ENCODE measurements around the gene GARNL3. TPM values are rescaled to one million over a fixed set of nuclear protein-coding genes. Genes with fewer than 3 reads are reported as not detected.

GARNL3 gene
- total RNA-seq, 2 experiments from 2014 or later: 0.63 to 1.8 TPM

DNA sequence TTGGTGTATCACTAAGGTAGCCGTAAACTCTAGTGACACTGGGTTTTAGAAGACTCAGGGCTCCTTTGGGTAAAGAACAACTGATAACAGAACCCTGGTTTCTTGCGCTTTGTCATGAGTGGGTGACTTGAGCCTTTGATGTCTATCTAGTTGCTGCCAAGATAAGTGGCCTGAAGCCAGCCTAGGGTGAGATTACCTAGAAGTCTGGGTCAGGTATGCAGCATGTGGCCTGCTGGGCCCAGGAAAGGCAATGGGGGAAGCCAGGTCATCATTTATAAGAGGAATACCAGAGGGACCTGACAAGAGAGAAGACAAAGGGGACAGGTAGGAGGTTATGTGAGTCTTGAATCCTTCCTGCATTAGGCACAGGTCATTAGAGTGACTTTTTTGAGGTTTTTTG is 23.2 kb upstream of the GARNL3 start:
- peaks cover 1% of the 10 kb centered on the region in 2 experiments for H3K27me3 ChIP-seq (ENCODE audit: control insufficient read depth in 1 of 2, insufficient read depth in 2 of 2, low read length in 2 of 2)
- H3K9me3 ChIP-seq (ENCODE audit: control insufficient read depth in 1 of 2, insufficient read depth in 1 of 2, low read length in 2 of 2): no peaks in the 10 kb centered on the region
- ATAC-seq (ENCODE audit: poor library complexity) (no peak), DNase-seq (no peak)
- ChIA-PET POLR2A (no interaction called here), CTCF (no interaction called here)
- Mint-ChIP-seq H3K36me3 (ENCODE audit: low read depth) (no peaks in the 10 kb centered on the region), H3K4me3 (no peak overlapping the region), H3K9me3 (no peaks in the 10 kb centered on the region), H3K27ac (no peak overlapping the region), H3K4me1 (ENCODE audit: low read depth) (peaks cover 12% of the 10 kb centered on the region), H3K27me3 (peaks cover 26% of the 10 kb centered on the region)
- H3K4me3 ChIP-seq (ENCODE audit: low read length): no peak overlapping the region
- no peak overlapping the region for H3K27ac ChIP-seq (ENCODE audit: low read depth in 1 of 2, low read length in 2 of 2)
- peaks cover 13% of the 10 kb centered on the region for H3K4me1 ChIP-seq (ENCODE audit: insufficient read depth, low read length)
- H3K36me3 ChIP-seq (ENCODE audit: insufficient read depth, low read length): no peaks in the 10 kb centered on the region
- intact Hi-C loops (cut with DNase I, micrococcal nuclease): loop anchor here in 1 of 2 experiments (5.0 kb wide), 1 partner anchor 181 kb away; the partner anchor contains the start of gene ZNF79
- TF ChIP-seq, protein P1, sequence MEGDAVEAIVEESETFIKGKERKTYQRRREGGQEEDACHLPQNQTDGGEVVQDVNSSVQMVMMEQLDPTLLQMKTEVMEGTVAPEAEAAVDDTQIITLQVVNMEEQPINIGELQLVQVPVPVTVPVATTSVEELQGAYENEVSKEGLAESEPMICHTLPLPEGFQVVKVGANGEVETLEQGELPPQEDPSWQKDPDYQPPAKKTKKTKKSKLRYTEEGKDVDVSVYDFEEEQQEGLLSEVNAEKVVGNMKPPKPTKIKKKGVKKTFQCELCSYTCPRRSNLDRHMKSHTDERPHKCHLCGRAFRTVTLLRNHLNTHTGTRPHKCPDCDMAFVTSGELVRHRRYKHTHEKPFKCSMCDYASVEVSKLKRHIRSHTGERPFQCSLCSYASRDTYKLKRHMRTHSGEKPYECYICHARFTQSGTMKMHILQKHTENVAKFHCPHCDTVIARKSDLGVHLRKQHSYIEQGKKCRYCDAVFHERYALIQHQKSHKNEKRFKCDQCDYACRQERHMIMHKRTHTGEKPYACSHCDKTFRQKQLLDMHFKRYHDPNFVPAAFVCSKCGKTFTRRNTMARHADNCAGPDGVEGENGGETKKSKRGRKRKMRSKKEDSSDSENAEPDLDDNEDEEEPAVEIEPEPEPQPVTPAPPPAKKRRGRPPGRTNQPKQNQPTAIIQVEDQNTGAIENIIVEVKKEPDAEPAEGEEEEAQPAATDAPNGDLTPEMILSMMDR (IDR thresholded peaks at IDR 0.05): no peak

DNA sequence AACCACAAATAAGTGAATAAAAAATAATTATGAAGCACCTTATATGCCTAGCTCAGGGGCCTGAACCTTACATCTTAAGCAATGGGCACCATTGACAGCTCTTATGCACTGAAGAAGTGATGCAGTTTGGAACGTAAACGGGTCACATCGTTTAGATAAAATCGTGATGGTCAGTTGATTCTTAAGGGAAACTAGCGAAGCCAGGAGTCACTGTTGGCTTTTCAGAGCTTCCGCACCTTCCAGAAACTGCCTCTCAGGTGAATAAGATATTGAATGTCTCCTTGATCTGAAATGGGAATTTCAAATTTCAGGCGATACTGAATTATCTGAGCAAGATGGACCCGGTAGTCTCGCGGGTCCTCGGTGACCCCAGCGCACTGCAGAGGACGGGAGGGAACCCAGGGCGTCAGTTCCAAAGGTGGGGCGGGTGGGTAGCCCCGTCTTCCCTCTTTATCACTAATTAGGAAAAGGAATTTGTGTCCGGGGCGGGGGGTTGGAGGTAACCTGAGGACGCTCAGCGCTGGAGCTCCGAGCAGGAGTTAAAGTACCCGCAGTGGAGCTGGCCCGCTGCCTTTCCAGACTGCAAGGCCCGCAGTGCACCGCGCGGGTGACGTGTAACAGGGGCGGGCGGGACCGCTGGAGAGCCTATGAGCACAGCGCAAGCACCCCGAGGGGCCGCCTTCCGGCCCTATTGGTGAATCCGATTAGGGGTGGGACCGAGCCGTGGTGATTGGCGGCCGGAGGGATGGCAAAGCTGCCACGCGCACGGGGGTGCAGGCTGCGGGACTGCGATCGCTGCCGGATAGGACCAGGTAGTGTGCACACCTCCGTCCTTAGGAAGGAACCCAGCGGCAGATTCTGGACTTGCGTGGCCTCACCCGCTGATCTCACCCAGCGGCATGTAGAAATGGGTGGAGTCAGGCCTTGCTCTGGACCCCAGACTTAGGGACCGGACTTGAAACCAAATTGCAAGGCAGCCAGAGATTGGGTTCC is 19.7 kb upstream of the GARNL3 start:
- peaks cover 20% of the 10 kb centered on the region for H3K27me3 Mint-ChIP-seq
- peak overlapping the region; percentile 81 for H3K4me3 Mint-ChIP-seq
- H3K4me1 ChIP-seq (ENCODE audit: insufficient read depth, low read length): peaks cover 13% of the 10 kb centered on the region
- TF ChIP-seq, protein P1 (IDR thresholded peaks at IDR 0.05): no peak
- no peaks in the 10 kb centered on the region for H3K36me3 Mint-ChIP-seq (ENCODE audit: low read depth)
- no peaks in the 10 kb centered on the region for H3K9me3 Mint-ChIP-seq
- no peaks in the 10 kb centered on the region for H3K9me3 ChIP-seq (ENCODE audit: control insufficient read depth in 1 of 2, insufficient read depth in 1 of 2, low read length in 2 of 2)
- no peak overlapping the region for H3K27ac Mint-ChIP-seq
- H3K36me3 ChIP-seq (ENCODE audit: insufficient read depth, low read length): no peaks in the 10 kb centered on the region
- peaks cover 12% of the 10 kb centered on the region for H3K4me1 Mint-ChIP-seq (ENCODE audit: low read depth)
- DNase-seq: peak; percentile 86 to 96 (median 94)
- peak overlapping the region; percentile 56 for H3K4me3 ChIP-seq (ENCODE audit: low read length)
- ATAC-seq (ENCODE audit: poor library complexity): peak; percentile 100
- CTCF ChIA-PET: interaction anchor here (0.8 to 1.7 kb wide), 3 partner anchors 14 to 30 kb away, joined by 3 to 11 read pairs (median 4); no protein-coding TSS in a partner anchor
- H3K27me3 ChIP-seq (ENCODE audit: control insufficient read depth in 1 of 2, insufficient read depth in 2 of 2, low read length in 2 of 2): no peaks in the 10 kb centered on the region
- intact Hi-C loops (cut with DNase I, micrococcal nuclease): loop anchor here (1.0 to 5.0 kb wide), 3 partner anchors 20 to 177 kb away; partner anchors contain the start of gene ZNF79 (in 1 of the 2)
- no peak overlapping the region for H3K27ac ChIP-seq (ENCODE audit: low read depth in 1 of 2, low read length in 2 of 2)
- POLR2A ChIA-PET: interaction anchor here (0.9 to 2.1 kb wide), 7 partner anchors 18 to 522 kb away, joined by 3 to 22 read pairs (median 4); partner anchors contain the start of genes LRSAM1, RPL12 and TOR2A

- no peak for DNase-seq
- Histone ChIP-seq H3K4me3 (ENCODE audit: low read length) (peak overlapping the region; percentile 56), H3K9me3 (ENCODE audit: control insufficient read depth in 1 of 2, insufficient read depth in 1 of 2, low read length in 2 of 2) (no peaks in the 10 kb centered on the region), H3K27me3 (ENCODE audit: control insufficient read depth in 1 of 2, insufficient read depth in 2 of 2, low read length in 2 of 2) (no peaks in the 10 kb centered on the region), H3K27ac (ENCODE audit: low read depth in 1 of 2, low read length in 2 of 2) (no peak overlapping the region), H3K4me1 (ENCODE audit: insufficient read depth, low read length) (peaks cover 13% of the 10 kb centered on the region), H3K36me3 (ENCODE audit: insufficient read depth, low read length) (no peaks in the 10 kb centered on the region)
- Mint-ChIP-seq H3K27ac (no peak overlapping the region), H3K4me3 (peak overlapping the region; percentile 81), H3K9me3 (no peaks in the 10 kb centered on the region), H3K36me3 (ENCODE audit: low read depth) (no peaks in the 10 kb centered on the region), H3K4me1 (ENCODE audit: low read depth) (peaks cover 12% of the 10 kb centered on the region), H3K27me3 (peaks cover 28% of the 10 kb centered on the region)
- ChIA-PET CTCF (interaction anchor here (1.6 to 1.7 kb wide), 2 partner anchors 15 to 31 kb away, joined by 4 to 11 read pairs; no protein-coding TSS in a partner anchor), POLR2A (interaction anchor here (1.0 to 2.1 kb wide), 4 partner anchors 20 to 260 kb away, joined by 3 to 22 read pairs (median 6); partner anchors contain the start of genes LRSAM1 and RPL12)
- intact Hi-C loops (cut with DNase I, micrococcal nuclease): loop anchor here (1.0 kb wide), 2 partner anchors 20 to 21 kb away; no protein-coding TSS in a partner anchor
- no peak for ATAC-seq (ENCODE audit: poor library complexity)
- TF ChIP-seq, protein P1 (IDR thresholded peaks at IDR 0.05): no peak
These were observed 18.9 kb upstream of the GARNL3 start for GRCh38 chr9:127245637-127246164.

Measured in CD4-positive, alpha-beta T cell (primary cell).